ENCODE data around the gene LRRC28. TPM values are rescaled to one million over a fixed set of nuclear protein-coding genes. Genes with fewer than 3 reads are reported as not detected.
"Not testable (repeated sequence)": the region's sequence is repeated elsewhere in the genome, so short reads cannot be mapped to it uniquely, and the experiment has no call there.

Gene LRRC28
- total RNA-seq, 4 donors from 2014 or later: 15.7 to 39.9 (median 24.7) TPM

DNA sequence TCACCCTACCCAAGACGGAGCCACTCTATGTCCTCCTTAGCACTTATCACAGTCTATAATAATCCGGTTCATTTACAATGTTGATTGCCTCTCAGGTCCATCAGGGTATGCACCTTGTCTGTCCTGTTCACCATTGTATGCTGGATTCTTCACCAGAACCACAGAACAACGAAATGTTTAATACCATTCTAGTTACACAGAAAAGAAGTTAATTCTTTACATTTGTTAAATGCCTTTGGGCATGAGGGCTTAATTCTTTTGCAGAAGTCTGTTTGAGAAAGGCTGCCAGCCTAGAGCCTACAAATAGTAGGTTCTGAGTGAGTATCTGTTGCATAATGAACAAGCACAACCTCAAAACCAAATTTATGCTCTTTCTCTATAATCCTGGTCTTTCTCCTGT lies 24.5 kb upstream of the LRRC28 start:
- no peaks in the 10 kb centered on the region for H3K9me3 ChIP-seq
- no peaks in the 10 kb centered on the region for H3K27me3 ChIP-seq
- DNase-seq (ENCODE audit: extremely low spot score): no peak
- TF ChIP-seq POLR2AphosphoS5 (IDR thresholded peaks at IDR 0.05): no peak
- TF ChIP-seq, protein P1, sequence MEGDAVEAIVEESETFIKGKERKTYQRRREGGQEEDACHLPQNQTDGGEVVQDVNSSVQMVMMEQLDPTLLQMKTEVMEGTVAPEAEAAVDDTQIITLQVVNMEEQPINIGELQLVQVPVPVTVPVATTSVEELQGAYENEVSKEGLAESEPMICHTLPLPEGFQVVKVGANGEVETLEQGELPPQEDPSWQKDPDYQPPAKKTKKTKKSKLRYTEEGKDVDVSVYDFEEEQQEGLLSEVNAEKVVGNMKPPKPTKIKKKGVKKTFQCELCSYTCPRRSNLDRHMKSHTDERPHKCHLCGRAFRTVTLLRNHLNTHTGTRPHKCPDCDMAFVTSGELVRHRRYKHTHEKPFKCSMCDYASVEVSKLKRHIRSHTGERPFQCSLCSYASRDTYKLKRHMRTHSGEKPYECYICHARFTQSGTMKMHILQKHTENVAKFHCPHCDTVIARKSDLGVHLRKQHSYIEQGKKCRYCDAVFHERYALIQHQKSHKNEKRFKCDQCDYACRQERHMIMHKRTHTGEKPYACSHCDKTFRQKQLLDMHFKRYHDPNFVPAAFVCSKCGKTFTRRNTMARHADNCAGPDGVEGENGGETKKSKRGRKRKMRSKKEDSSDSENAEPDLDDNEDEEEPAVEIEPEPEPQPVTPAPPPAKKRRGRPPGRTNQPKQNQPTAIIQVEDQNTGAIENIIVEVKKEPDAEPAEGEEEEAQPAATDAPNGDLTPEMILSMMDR (IDR thresholded peaks at IDR 0.05): no peak
- TF ChIP-seq POLR2A (IDR thresholded peaks at IDR 0.05; ENCODE audit: low read depth): no peak
- TF ChIP-seq EP300 (IDR thresholded peaks at IDR 0.05): no peak
- H3K4me3 ChIP-seq: no peak overlapping the region
- 60% methylated on average over 3 of the region's 3 CpGs for WGBS
- H3K27ac ChIP-seq (replicated peaks in 1 of 4): no peak overlapping the region
- no peaks in the 10 kb centered on the region for H3K4me1 ChIP-seq
- peaks cover 3 to 66% (median 51%) of the 10 kb centered on the region in 4 donors for H3K36me3 ChIP-seq
- intact Hi-C loops (cut with DNase I): no loop called here

DNA sequence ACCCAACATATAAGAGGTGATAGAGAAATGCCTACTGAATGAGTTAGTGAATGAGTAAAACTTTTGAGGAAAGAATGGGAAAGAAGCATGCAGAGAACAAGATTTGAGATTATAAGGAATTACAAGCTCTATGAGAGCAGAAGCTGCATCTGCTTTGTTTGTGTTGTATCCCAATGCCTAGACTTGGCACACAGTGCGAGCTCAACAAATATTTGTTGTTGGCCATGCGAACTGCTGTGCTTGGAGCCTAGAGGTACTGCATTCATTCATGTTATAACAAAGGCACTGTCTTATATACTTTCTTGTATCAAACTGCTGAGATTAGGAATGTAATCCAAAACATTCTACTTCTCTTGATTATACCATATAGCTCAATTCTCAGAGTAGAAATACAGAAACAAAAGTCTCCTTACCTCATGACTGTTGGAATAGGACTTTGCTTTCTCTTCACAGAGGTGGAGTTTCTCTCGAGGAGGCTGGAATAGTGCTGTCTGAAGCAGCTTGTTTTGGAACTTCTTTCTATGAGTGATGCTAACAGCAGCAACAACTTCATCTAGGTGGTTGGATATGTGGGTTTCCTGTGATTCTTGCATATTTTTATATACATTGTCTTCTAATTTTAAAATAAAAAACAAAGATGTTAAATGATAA lies 23.0 kb upstream of the LRRC28 start:
- Histone ChIP-seq H3K27ac (replicated peaks in 1 of 4) (no peak overlapping the region), H3K4me3 (no peak overlapping the region), H3K9me3 (no peaks in the 10 kb centered on the region), H3K4me1 (no peaks in the 10 kb centered on the region), H3K27me3 (no peaks in the 10 kb centered on the region), H3K36me3 (peaks cover 3 to 53% (median 40%) of the 10 kb centered on the region in 4 donors)
- DNase-seq (ENCODE audit: extremely low spot score): no peak
- WGBS: 97% methylated on average over 3 of the region's 3 CpGs
- TF ChIP-seq, protein P1 (IDR thresholded peaks at IDR 0.05): no peak
- TF ChIP-seq EP300 (IDR thresholded peaks at IDR 0.05) (no peak), POLR2A (IDR thresholded peaks at IDR 0.05; ENCODE audit: low read depth) (no peak), POLR2AphosphoS5 (IDR thresholded peaks at IDR 0.05) (no peak)
- intact Hi-C loops (cut with DNase I): no loop called here

DNA sequence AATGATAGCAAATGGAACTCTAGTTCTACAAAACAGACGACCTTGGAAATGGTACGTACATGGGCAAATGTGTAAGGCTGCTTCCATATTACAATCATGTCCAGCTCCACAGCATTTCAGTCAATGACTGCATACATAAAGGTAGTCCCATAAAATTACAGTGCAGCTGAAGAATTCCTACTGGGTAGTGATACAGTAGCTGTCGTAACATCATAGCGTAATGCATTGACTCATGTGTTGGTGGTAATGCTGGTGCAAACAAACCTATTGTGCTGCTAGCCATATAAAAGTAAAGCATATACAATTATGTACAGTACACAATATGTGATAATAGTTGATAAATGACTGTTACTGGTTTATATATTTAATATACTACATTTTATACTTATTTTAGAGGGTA lies 20.4 kb upstream of the LRRC28 start:
- Histone ChIP-seq H3K36me3 (peaks cover 0 to 32% (median 19%) of the 10 kb centered on the region in 4 donors), H3K4me3 (no peak overlapping the region), H3K4me1 (no peaks in the 10 kb centered on the region), H3K27ac (replicated peaks in 1 of 4) (no peak overlapping the region), H3K9me3 (no peaks in the 10 kb centered on the region), H3K27me3 (no peaks in the 10 kb centered on the region)
- TF ChIP-seq POLR2A (IDR thresholded peaks at IDR 0.05; ENCODE audit: low read depth) (no peak), POLR2AphosphoS5 (IDR thresholded peaks at IDR 0.05) (no peak), EP300 (IDR thresholded peaks at IDR 0.05) (no peak)
- TF ChIP-seq, protein P1 (IDR thresholded peaks at IDR 0.05): no peak
- intact Hi-C loops (cut with DNase I): no loop called here
- DNase-seq (ENCODE audit: extremely low spot score): no peak
- 95% methylated on average over 4 of the region's 4 CpGs for WGBS

DNA sequence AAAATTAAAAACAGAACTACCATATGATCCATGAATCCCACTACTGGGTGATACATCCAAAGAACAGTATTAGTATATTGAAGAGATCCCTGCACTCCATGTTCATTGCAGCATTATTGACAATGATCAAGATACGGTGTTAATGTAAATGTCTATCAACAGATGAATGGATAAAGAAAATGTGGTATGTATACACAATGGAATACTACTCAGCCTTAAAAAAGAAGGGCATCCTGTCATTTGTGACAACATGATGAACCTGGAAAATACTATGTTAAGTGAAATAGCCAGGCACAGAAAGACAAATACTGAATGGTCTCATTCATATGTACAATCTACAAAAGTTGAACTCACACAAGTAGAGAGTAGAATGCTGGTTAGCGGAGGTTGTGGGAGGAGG lies 18.5 kb upstream of the LRRC28 start:
- WGBS: 99% methylated on average over 2 of the region's 2 CpGs
- no peak for DNase-seq (ENCODE audit: extremely low spot score)
- TF ChIP-seq POLR2A (IDR thresholded peaks at IDR 0.05; ENCODE audit: low read depth): no peak
- TF ChIP-seq POLR2AphosphoS5 (IDR thresholded peaks at IDR 0.05): no peak
- TF ChIP-seq, protein P1 (IDR thresholded peaks at IDR 0.05): no peak
- no peak for TF ChIP-seq EP300 (IDR thresholded peaks at IDR 0.05)
- intact Hi-C loops (cut with DNase I): no loop called here
- H3K4me3 ChIP-seq: no peak overlapping the region
- no peak overlapping the region for H3K27ac ChIP-seq (replicated peaks in 1 of 4)
- H3K27me3 ChIP-seq: no peaks in the 10 kb centered on the region
- no peaks in the 10 kb centered on the region for H3K4me1 ChIP-seq
- no peaks in the 10 kb centered on the region for H3K9me3 ChIP-seq
- peaks cover 0 to 18% (median 9%) of the 10 kb centered on the region in 4 donors for H3K36me3 ChIP-seq

DNA sequence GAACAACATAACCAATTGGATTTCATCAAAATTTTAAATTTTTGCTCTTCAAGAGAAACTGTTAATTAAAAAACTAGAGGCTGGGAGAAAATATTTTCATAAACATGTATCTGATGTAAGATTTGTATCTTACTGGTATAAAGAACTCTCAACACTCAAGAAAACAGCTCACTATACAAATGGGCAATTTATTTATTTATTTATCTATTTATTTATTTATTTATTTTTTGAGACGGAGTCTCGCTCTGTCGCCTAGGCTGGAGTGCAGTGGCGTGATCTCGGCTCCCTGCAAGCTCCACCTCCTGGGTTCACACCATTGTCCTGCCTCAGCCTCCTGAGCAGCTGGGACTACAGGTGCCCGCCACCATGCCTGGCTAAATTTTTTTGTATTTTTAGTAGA lies 17.1 kb upstream of the LRRC28 start:
- intact Hi-C loops (cut with DNase I); DNase-seq (ENCODE audit: extremely low spot score); H3K4me1 ChIP-seq; H3K9me3 ChIP-seq; H3K4me3 ChIP-seq; H3K27me3 ChIP-seq; H3K27ac ChIP-seq (replicated peaks in 1 of 4): not testable (repeated sequence)
- whole genome bisulfite sequencing: 96% methylated on average over 6 of the region's 6 CpGs
- H3K36me3 ChIP-seq: peaks cover 0 to 16% (median 6%) of the 10 kb centered on the region in 4 donors

All from esophagus muscularis mucosa (tissue), 4 donors.